SK-N-SH treated with all-trans-retinoic acid at 6 μM for 48 hours (cell line): ENCODE results near the gene LRP11.

Experiments used
- ATAC-seq: fragments of 200-7000 bp; cut with Tn5 transposase; 3 replicates; pipeline ENCODE4 v1.9.1; 2020; ENCODE audit warnings: mild to moderate bottlenecking, moderate library complexity
- ARNTL ChIP-seq: fragments of 450-650 bp; formaldehyde crosslinking; IDR thresholded peaks from 2 replicates; pipeline ENCODE4 v1.5.0; 2020; ENCODE audit warnings: low read depth, mild to moderate bottlenecking, moderate library complexity, borderline replicate concordance
- BACH2 ChIP-seq: fragments of 250-450 bp; sonication (Bioruptor Pico); IDR thresholded peaks from 2 replicates; pipeline ENCODE4 v1.9.0; 2021; ENCODE audit warnings: mild to moderate bottlenecking, borderline replicate concordance
- CSDC2 ChIP-seq: fragments of 250-450 bp; sonication (Bioruptor Pico); IDR thresholded peaks from 2 replicates; pipeline ENCODE4 v1.5.0; 2020; ENCODE audit warnings: mild to moderate bottlenecking, moderate library complexity
- CSRNP3 ChIP-seq: fragments of 250-450 bp; sonication (Bioruptor Pico); IDR thresholded peaks from 2 replicates; pipeline ENCODE4 v1.5.1; 2021; ENCODE audit warnings: mild to moderate bottlenecking, moderate library complexity
- GLIS3 ChIP-seq: fragments of 250-450 bp; sonication (Bioruptor Pico); IDR thresholded peaks from 2 replicates; pipeline ENCODE4 v1.5.0; 2020; ENCODE audit warnings: mild to moderate bottlenecking, moderate library complexity
- ISL1 ChIP-seq: fragments of 250-450 bp; sonication (Bioruptor Pico); IDR thresholded peaks from 2 replicates; pipeline ENCODE4 v2.1.2; 2022; ENCODE audit warnings: mild to moderate bottlenecking, moderate library complexity
- OSR1 ChIP-seq: fragments of 250-450 bp; sonication (Bioruptor Pico); IDR thresholded peaks from 2 replicates; pipeline ENCODE4 v1.8.0; 2022; ENCODE audit warnings: moderate library complexity, mild to moderate bottlenecking, inconsistent platforms
- PATZ1 ChIP-seq: fragments of 250-450 bp; sonication (Bioruptor Pico); IDR thresholded peaks from 2 replicates; pipeline ENCODE4 v1.8.0; 2020; ENCODE audit warnings: mild to moderate bottlenecking, moderate library complexity, borderline replicate concordance
- PPARA ChIP-seq: fragments of 250-450 bp; sonication (Bioruptor Pico); IDR thresholded peaks from 2 replicates; pipeline ENCODE4 v1.5.0; 2020; ENCODE audit warnings: mild to moderate bottlenecking, borderline replicate concordance
- RARB ChIP-seq: fragments of 250-450 bp; sonication (Bioruptor Pico); IDR thresholded peaks from 2 replicates; pipeline ENCODE4 v1.8.0; 2021; ENCODE audit warnings: mild to moderate bottlenecking, moderate library complexity
- SNAI2 ChIP-seq: fragments of 250-450 bp; sonication (Bioruptor Pico); IDR thresholded peaks from 2 replicates; pipeline ENCODE4 v1.5.0; 2020; ENCODE audit warnings: mild to moderate bottlenecking, moderate library complexity
- TCF4 ChIP-seq: fragments of 250-450 bp; sonication (Bioruptor Pico); IDR thresholded peaks from 2 replicates; pipeline ENCODE4 v1.8.0; 2021; ENCODE audit warnings: mild to moderate bottlenecking, moderate library complexity, borderline replicate concordance
- TOX ChIP-seq: fragments of 250-450 bp; sonication (Bioruptor Pico); IDR thresholded peaks from 2 replicates; pipeline ENCODE4 v1.8.0; 2021; ENCODE audit warnings: mild to moderate bottlenecking, moderate library complexity, borderline replicate concordance
- ZFP3 ChIP-seq: fragments of 250-450 bp; sonication (Bioruptor Pico); IDR thresholded peaks from 2 replicates; pipeline ENCODE4 v1.5.0; 2020; ENCODE audit warnings: mild to moderate bottlenecking, moderate library complexity
- ZFP30 ChIP-seq: fragments of 450-650 bp; formaldehyde crosslinking; IDR thresholded peaks from 2 replicates; pipeline ENCODE4 v1.5.0; 2022; ENCODE audit warnings: mild to moderate bottlenecking, moderate library complexity
- ZNF565 ChIP-seq: fragments of 450-650 bp; formaldehyde crosslinking; conservative IDR thresholded peaks from 2 replicates; pipeline ENCODE4 v1.5.0; 2020; ENCODE audit warnings: low read depth, mild to moderate bottlenecking, moderate library complexity
- ZNF70 ChIP-seq: fragments of 450-650 bp; formaldehyde crosslinking; IDR thresholded peaks from 2 replicates; pipeline ENCODE4 v1.5.0; 2020; ENCODE audit warnings: mild to moderate bottlenecking, moderate library complexity
- ZNF8 ChIP-seq: fragments of 450-650 bp; formaldehyde crosslinking; IDR thresholded peaks from 2 replicates; pipeline ENCODE4 v1.5.0; 2020; ENCODE audit warnings: mild to moderate bottlenecking, moderate library complexity
- TF ChIP-seq, protein P1 (sequence below): fragments of 250-450 bp; sonication (Bioruptor Pico); IDR thresholded peaks from 2 replicates; pipeline ENCODE4 v1.5.1; 2020; ENCODE audit warnings: low read depth, mild to moderate bottlenecking, moderate library complexity
- TF ChIP-seq, protein P2 (sequence below): fragments of 250-450 bp; sonication (Bioruptor Pico); IDR thresholded peaks from 2 replicates; pipeline ENCODE4 v1.8.0; 2021; ENCODE audit warnings: low read depth, mild to moderate bottlenecking, moderate library complexity, borderline replicate concordance

LRP11 gene

GRCh38 chr6:149888093-149888492, 23.9 kb upstream of the LRP11 start:
- TF ChIP-seq OSR1 (CRISPR knock-in tag), result no peak
- no peak for TF ChIP-seq TOX (CRISPR knock-in tag)
- no peak for TF ChIP-seq ZFP3 (CRISPR knock-in tag)
- TF ChIP-seq GLIS3 (CRISPR knock-in tag), result no peak
- no peak for TF ChIP-seq ZNF565 (CRISPR knock-in tag)
- TF ChIP-seq, protein P1, sequence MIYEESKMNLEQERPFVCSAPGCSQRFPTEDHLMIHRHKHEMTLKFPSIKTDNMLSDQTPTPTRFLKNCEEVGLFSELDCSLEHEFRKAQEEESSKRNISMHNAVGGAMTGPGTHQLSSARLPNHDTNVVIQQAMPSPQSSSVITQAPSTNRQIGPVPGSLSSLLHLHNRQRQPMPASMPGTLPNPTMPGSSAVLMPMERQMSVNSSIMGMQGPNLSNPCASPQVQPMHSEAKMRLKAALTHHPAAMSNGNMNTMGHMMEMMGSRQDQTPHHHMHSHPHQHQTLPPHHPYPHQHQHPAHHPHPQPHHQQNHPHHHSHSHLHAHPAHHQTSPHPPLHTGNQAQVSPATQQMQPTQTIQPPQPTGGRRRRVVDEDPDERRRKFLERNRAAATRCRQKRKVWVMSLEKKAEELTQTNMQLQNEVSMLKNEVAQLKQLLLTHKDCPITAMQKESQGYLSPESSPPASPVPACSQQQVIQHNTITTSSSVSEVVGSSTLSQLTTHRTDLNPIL (CRISPR knock-in tag), result no peak
- no peak for TF ChIP-seq ARNTL (CRISPR knock-in tag)
- no peak for TF ChIP-seq PPARA (CRISPR knock-in tag)
- no peak for TF ChIP-seq BACH2
- TF ChIP-seq, protein P2, sequence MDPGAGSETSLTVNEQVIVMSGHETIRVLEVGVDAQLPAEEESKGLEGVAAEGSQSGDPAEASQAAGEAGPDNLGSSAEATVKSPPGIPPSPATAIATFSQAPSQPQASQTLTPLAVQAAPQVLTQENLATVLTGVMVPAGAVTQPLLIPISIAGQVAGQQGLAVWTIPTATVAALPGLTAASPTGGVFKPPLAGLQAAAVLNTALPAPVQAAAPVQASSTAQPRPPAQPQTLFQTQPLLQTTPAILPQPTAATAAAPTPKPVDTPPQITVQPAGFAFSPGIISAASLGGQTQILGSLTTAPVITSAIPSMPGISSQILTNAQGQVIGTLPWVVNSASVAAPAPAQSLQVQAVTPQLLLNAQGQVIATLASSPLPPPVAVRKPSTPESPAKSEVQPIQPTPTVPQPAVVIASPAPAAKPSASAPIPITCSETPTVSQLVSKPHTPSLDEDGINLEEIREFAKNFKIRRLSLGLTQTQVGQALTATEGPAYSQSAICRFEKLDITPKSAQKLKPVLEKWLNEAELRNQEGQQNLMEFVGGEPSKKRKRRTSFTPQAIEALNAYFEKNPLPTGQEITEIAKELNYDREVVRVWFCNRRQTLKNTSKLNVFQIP (CRISPR knock-in tag), result no peak
- TF ChIP-seq ISL1 (CRISPR knock-in tag), result no peak
- no peak for TF ChIP-seq SNAI2 (CRISPR knock-in tag)
- no peak for TF ChIP-seq TCF4
- no peak for TF ChIP-seq CSRNP3 (CRISPR knock-in tag)
- TF ChIP-seq ZFP30 (CRISPR knock-in tag), result no peak
- no peak for TF ChIP-seq CSDC2 (CRISPR knock-in tag)
- no peak for TF ChIP-seq ZNF70 (CRISPR knock-in tag)
- no peak for TF ChIP-seq ZNF8 (CRISPR knock-in tag)
- no peak for TF ChIP-seq PATZ1 (CRISPR knock-in tag)
- ATAC-seq, result no peak

DNA sequence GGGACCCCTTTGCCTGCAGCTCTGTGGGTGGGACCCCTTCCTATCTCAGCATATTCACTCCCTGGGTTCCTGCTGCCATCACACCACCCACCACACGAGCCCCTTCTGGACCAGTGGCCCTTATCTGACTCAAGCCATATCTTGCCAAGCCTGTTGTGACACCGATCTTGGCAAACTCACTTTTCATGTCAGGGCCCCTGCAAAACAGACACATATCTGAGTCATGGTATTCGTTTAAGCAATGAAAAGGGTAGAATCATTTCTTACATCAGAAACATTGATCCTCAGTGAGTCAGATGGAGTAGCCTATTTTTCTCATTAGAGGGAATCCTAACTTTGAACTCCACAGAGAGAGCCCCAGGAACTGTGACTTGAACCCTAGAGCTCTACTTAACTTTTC, 23.2 kb upstream of the LRP11 start:
- no peak for TF ChIP-seq RARB (CRISPR knock-in tag)
- TF ChIP-seq, protein P2 (CRISPR knock-in tag), result no peak
- TF ChIP-seq ZFP30 (CRISPR knock-in tag), result no peak
- no peak for ATAC-seq

GRCh38 chr6:149885888-149886287, 21.7 kb upstream of the LRP11 start:
- ATAC-seq, result no peak
- no peak for TF ChIP-seq OSR1 (CRISPR knock-in tag)

- TF ChIP-seq RARB (CRISPR knock-in tag), result no peak
- TF ChIP-seq PPARA (CRISPR knock-in tag), result no peak
- no peak for TF ChIP-seq GLIS3 (CRISPR knock-in tag)
- no peak for TF ChIP-seq SNAI2 (CRISPR knock-in tag)
- TF ChIP-seq TCF4, result no peak
- TF ChIP-seq PATZ1 (CRISPR knock-in tag), result no peak
- TF ChIP-seq ZNF70 (CRISPR knock-in tag), result no peak
- TF ChIP-seq ISL1 (CRISPR knock-in tag), result no peak
- ATAC-seq, result no peak
These were observed 20.5 kb upstream of the LRP11 start for GRCh38 chr6:149884617-149885016.
